Stimulated activated CD4-positive, alpha-beta T cell treated with anti-CD3 and anti-CD28 coated beads, Interleukin-2, amount 100 ng/mL, for 4 hours (primary cell): ENCODE measurements around the gene C5.
"Not testable (repeated sequence)": the region's sequence is repeated elsewhere in the genome, so short reads cannot be mapped to it uniquely, and the experiment has no call there.

Experiments
- DNase-seq: peaks from one replicate; pipeline ENCODE4 v3.0.0-alpha.2; 2020; ENCODE audit warnings: low read depth

Gene C5

GRCh38 chr9:120979797-120980196 lies 70.3 kb downstream of the C5 start:
- no peak for DNase-seq

GRCh38 chr9:120978987-120979386 lies 71.1 kb downstream of the C5 start:
- DNase-seq: no peak

GRCh38 chr9:120977321-120977720 lies 72.8 kb downstream of the C5 start:
- DNase-seq: no peak

GRCh38 chr9:120974921-120975320 lies 75.2 kb downstream of the C5 start:
- no peak for DNase-seq

- DNase-seq: no peak
Observed at GRCh38 chr9:120974181-120974580, 75.9 kb downstream of the C5 start.

GRCh38 chr9:120971938-120972337 lies 78.1 kb downstream of the C5 start:
- no peak for DNase-seq

GRCh38 chr9:120971471-120971870 lies 78.6 kb downstream of the C5 start:
- not testable (repeated sequence) for DNase-seq

- no peak for DNase-seq
Observed at GRCh38 chr9:120970244-120970643, 79.8 kb downstream of the C5 start.

GRCh38 chr9:120966013-120966369 lies 84.1 kb downstream of the C5 start:
- DNase-seq: no peak

- no peak for DNase-seq
Observed at GRCh38 chr9:120965344-120966012, 84.6 kb downstream of the C5 start.

GRCh38 chr9:120961936-120962335 lies 88.1 kb downstream of the C5 start:
- DNase-seq: no peak

GRCh38 chr9:120960001-120960400 lies 90.1 kb downstream of the C5 start:
- no peak for DNase-seq

- DNase-seq: no peak
Observed at GRCh38 chr9:120956862-120957261, 93.2 kb downstream of the C5 start.

GRCh38 chr9:120951960-120952618 lies 98.0 kb downstream of the C5 start:
- no peak for DNase-seq

GRCh38 chr9:120950421-120951388 lies 99.4 kb downstream of the C5 start:
- DNase-seq: no peak

- no peak for DNase-seq
Observed at GRCh38 chr9:120949290-120949689, 100.8 kb downstream of the C5 start.

GRCh38 chr9:120948824-120949223 lies 101.3 kb downstream of the C5 start:
- DNase-seq: no peak

GRCh38 chr9:120947222-120947621 lies 102.9 kb downstream of the C5 start:
- DNase-seq: no peak

- no peak for DNase-seq
Observed at GRCh38 chr9:120946259-120946658, 103.8 kb downstream of the C5 start.

GRCh38 chr9:120944948-120945347 lies 105.1 kb downstream of the C5 start:
- DNase-seq: no peak

GRCh38 chr9:120944434-120944843 lies 105.6 kb downstream of the C5 start:
- no peak for DNase-seq

GRCh38 chr9:120942186-120943001 lies 107.7 kb downstream of the C5 start:
- DNase-seq: no peak
